NCI-H1930 (cell line): ENCODE measurements around the gene GSX2.
"Not testable (repeated sequence)": the region's sequence is repeated elsewhere in the genome, so short reads cannot be mapped to it uniquely, and the experiment has no call there.

Source experiments
- DNase-seq, 2 experiments: peaks; one replicate each; lab custom pipeline; 2025; lab: John Stamatoyannopoulos, UW

The GSX2 gene

DNA sequence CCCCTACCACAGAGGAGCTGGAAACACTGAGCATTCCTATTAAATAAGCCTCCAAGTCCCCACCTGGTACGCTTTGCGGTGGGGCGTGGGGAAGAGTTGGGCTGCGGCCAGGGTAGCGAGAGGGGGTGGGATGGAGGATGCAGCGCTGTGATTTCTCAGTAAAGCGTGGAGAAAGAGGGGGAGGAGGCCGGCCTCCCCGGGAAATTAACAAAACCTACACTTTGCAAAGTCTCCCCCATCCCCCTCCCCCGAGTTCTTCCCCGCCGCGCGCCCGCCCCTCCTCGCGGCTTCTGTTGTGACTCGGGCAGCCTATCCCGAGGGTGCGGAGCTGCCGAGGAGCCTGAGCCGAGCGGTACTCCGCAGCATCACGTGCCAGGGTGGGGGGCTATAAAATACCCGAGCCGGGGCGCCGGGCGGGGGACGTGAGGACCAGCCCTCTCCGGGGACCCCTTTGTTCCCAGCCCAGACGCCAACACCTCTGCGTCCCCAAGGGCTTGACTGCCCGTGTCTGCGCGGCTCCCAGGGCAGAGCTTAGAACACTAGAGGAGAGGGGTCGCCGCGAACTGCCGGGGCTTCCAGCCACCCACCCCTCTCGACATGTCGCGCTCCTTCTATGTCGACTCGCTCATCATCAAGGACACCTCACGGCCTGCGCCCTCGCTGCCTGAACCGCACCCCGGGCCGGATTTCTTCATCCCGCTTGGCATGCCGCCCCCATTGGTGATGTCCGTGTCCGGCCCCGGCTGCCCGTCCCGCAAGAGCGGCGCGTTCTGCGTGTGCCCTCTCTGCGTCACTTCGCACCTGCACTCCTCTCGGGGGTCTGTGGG, at the start of gene GSX2:
TSS of gene GSX2 (plus strand) at position 416 of the 827 bp plus-strand sequence. CDS start at position 598, 182 bp downstream.
- peak; percentile 69 to 80 for DNase-seq

GRCh38 chr4:54050214-54050904, 49.6 kb upstream of the GSX2 start:
- no peak for DNase-seq

- DNase-seq, result not testable (repeated sequence)
Measured at GRCh38 chr4:54053322-54053721, 46.6 kb upstream of the GSX2 start.

DNA sequence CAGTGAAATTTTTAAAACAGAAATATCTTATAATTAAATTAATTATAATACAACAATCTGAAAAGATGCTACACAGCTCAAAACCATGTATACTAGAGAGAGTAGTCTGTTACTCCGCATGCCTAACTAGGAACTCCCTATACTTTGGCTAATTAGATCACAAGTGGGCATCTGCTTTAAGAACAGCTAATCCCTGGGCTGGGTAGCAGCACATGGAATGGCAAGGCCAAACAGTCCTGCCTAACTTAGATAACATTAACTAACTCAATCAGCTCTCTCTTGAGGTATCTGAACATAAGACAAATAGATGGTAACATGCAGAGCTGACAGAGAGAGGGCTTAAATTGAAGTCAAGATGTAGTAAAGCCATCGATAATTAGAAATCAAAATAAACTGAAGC, 45.5 kb upstream of the GSX2 start:
- no peak for DNase-seq

DNA sequence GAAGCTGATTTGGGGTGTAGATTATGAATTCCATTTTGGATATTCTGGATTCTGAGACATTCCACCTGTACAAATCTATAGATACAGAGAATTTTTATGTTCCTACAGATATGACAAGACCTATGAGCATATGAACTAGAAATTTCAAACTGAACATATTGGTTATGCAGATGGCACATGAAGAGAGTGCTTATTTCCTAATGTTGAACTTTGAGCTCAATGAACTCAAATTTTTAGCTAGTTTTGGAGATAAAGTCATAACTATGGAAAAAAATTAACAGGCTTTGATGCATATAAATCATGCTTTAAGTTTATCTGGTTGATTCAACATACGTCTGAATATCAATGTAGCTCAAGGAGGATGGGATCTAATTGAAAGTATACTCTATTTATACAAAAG, 44.5 kb upstream of the GSX2 start:
- no peak for DNase-seq

DNA sequence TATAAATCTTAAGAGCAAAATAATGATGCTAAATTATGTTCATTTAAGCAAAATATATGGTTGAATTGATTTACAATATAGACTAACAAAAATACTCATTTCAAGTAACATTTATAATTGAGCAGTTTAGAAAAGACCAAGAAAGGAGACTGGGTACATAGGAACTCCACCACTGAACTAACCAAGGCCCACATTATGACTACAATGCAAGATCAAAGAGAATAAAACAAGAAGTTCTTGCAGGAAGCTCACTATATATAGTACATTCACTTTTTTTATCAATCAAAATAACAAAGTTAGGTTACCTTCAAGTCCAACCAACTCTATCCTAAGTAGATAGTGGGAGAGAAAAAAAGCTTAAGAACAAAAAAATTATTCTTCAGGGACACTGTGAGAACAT, 43.6 kb upstream of the GSX2 start:
- no peak for DNase-seq

DNA sequence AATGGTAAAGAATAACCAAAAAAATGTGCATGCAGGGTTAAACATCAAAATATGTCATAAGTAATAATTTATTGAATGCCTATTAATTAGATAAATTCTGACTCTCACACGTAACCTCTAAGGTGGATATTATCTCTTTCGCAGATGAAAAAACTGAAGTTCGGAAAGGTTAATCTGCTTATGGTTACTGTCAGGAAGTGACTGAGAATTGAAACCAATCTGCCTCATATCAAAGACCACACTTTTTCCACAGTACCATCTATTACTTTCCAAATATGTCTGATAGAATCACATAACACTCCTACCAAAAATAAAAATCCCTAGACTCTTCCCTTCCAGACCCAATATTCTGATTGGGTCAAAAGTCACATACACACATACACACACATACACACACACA, 41.8 kb upstream of the GSX2 start:
- DNase-seq, result no peak

DNA sequence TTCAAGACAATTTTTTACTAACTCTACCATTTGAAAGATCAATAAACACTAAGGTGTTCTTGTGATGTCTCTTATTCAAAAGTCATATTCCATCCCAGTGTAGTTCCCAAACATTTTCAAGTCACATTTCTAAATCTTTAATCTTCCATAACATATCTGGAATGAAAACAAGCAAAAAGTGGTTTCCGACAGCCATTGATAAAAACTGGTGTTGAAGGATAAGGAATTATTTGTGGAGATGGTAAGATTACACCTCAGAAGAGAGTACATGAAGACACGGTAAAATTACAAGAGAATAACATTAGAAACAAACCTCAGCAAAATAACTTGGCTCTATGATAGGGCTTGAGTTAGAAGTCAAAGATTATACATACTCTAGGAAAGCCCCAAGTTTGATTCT, 39.8 kb upstream of the GSX2 start:
- DNase-seq, result no peak

- DNase-seq, result no peak
Measured at GRCh38 chr4:54061067-54061466, 38.9 kb upstream of the GSX2 start.

DNA sequence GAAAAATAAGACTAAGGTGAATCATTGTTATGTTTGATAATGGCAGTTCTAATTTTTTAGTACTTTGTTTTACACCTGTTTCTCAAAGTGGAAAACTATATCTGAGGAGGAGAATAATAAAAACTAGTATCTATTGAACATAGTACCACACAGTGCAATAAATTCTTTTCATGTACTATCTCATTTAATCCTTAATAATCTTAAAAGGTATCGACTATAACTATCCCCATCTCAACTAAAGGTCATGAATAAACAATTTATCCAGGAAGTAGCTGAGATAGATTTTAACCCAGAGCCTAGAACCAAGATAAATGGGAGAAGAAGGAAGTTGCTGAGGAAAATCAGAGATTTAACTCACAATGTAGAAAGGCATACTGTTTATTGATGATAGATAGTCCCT, 38.1 kb upstream of the GSX2 start:
- DNase-seq, result no peak

- DNase-seq, result no peak
Measured at GRCh38 chr4:54062392-54062791, 37.6 kb upstream of the GSX2 start.

DNA sequence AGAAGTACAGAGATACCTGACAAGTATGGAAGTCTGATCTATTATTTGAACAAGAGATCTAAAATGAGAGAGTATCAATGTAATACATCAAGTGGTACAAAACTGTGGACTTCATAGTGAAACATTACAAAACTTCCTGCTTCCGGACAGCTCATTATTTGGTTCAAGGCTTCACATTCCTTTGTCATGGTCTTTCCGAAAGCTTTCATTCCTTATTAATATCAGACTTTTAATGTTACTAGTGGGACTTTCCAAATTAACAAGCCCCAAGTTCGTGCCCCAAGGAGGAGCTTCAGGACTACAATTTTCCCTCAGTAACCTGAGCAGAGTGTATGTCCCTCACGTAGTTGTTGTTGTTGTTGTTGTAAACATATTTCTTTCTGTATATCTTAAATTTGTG, 36.7 kb upstream of the GSX2 start:
- no peak for DNase-seq

DNA sequence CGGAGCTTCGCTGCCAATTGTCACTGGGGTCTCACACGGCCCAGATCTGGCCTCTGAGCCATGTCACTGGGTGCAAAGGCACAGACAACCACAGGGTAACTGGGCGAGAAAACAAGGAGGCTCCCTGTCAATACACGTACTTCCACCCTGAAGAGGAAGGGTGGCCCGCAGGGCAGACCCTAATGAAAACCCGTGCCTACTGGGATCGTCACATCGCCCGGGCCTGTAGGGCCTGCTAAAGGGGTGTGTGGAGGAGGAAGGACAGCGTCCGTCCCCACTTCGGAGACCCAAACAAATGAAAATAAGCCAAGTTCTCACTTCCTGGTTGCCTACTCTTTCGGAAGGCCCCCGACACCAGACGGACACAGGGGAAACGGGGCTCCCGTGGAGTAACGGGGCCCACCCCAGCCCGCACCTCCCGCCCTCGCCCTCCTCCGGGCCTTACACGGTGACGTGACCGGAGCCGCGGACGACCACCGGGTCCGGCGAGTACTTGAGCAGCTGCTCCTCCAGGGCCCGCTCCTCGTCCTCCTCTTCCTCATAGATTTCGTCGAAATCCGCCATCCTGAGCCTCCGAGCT, 36.1 kb upstream of the GSX2 start:
- DNase-seq, result no peak

- peak; percentile 99 for DNase-seq
Measured at GRCh38 chr4:54064317-54065111, 35.4 kb upstream of the GSX2 start, which contains the start of gene CHIC2. Gene CHIC2, minus strand, starts transcription at chr4:54064605. Its CDS starts 305 bp downstream, at chr4:54064300.

DNA sequence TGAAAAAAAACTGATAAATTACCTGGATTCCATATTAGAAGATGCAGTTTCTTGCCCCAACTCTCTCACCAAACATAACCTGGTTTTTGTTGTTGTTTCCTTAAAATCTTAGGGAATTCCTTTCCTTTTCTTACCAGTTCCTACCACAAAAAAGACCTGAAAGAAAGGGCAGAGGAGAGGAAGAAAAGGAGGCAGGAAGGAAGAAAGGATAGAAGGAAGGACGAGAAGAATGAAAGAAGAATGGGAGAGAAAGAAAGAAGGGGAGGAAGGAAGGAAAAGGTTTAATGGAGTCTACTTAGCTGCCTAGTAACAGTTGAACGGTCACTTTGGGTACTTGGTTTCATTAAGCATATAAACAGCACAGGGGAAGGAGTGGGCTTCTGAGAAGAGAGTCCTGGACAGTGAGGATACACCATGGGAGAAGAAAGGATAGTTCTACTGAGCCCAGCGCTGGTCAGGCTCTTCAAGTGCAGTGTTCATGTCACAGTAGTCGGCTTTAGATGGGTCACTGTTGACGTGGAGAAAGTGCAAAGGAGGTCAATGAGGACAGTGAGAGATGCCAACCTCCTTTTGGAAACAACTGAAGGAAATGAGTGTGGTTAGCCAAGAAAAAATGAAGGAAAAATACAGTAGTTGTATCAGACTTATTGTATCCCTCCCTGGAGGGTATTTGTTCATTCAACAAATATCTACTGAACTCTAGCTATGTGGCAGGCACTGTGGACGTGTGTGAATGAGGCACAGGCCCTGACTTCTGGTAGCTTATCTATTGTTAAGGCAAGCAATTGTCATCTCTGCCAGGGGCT, 34.5 kb upstream of the GSX2 start:
- DNase-seq, result no peak

DNA sequence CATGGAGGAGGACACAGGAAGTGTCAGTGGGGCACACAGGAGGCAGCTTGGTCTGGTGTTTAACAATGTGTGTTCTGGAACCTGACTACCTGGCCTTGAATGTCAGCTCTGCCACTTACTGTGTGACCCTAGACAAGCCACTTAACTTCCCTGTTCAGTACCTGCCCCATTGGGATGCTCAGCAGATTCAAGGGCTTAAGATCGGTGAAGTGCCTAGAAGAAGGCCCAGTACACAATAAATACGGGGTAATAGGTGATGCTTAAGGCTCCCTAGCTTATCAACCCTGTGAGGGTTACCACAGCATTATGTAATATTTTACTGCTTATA, 33.9 kb upstream of the GSX2 start:
- DNase-seq, result no peak

GRCh38 chr4:54066718-54067129, 33.2 kb upstream of the GSX2 start:
- no peak for DNase-seq

- DNase-seq, result no peak
Measured at GRCh38 chr4:54067166-54067565, 32.8 kb upstream of the GSX2 start.

- DNase-seq, result no peak
Measured at GRCh38 chr4:54073271-54073880, 26.6 kb upstream of the GSX2 start.

GRCh38 chr4:54074381-54074780, 25.6 kb upstream of the GSX2 start:
- no peak for DNase-seq

- DNase-seq, result no peak
Measured at GRCh38 chr4:54076673-54077072, 23.3 kb upstream of the GSX2 start.
